B cell (primary cell): Measurements from ENCODE around the gene RRP1. TPM values are rescaled to one million over a fixed set of nuclear protein-coding genes. Genes with fewer than 3 reads are reported as not detected.
A peak's percentile ranks its signal among the peaks of the same experiment; 100 is the strongest.

Experiments
- ATAC-seq: fragments of 200-7000 bp; cut with Tn5 transposase; one replicate; pipeline ENCODE4 v1.10.0; 2021; ENCODE audit warnings: low read depth, mild to moderate bottlenecking, moderate number of reproducible peaks, moderate library complexity
- CTCF ChIA-PET: fragments of 350-600 bp; sonication (Branson Sonifier 250); formaldehyde crosslinking; loops from one replicate; lab custom pipeline; 2021; ENCODE audit warnings: antibody characterized with exemption, inconsistent platforms; lab: Charles Lee
- POLR2A ChIA-PET: fragments of 350-600 bp; sonication (Branson Sonifier 250); formaldehyde crosslinking; loops from one replicate; lab custom pipeline; 2021; ENCODE audit warnings: antibody characterized with exemption; lab: Charles Lee
- DNase-seq: peaks from one replicate; pipeline ENCODE4 v3.0.0; 2013
- H2AFZ ChIP-seq: 2 replicates; pipeline ENCODE4 v1.6.1; 2012; ENCODE audit warnings: mild to moderate bottlenecking, low read depth, low read length; ENCODE audit not compliant: insufficient read depth, poor library complexity, severe bottlenecking
- H3K27ac ChIP-seq, 2 donors: 1 replicate in 1 of 2; 2 replicates in 1 of 2; pipeline ENCODE4 v1.5.1; 2012 to 2013; ENCODE audit warnings: low read length in 2 of 2, mild to moderate bottlenecking in 2 of 2, moderate library complexity in 1 of 2
- H3K27me3 ChIP-seq, 4 experiments: fragments of 200-600 bp in 1 of 4; sonication (generic) in 1 of 4; replicated peaks in 1 of 4; 1 replicate in 2 of 4; 2 replicates in 2 of 4; pipeline versions ENCODE4 v1.6.1 to v1.7.0; 2013 to 2016; ENCODE audit warnings: low read length in 3 of 4, mild to moderate bottlenecking in 2 of 4, mixed read lengths in 1 of 4, moderate library complexity in 1 of 4; ENCODE audit not compliant: insufficient read depth in 4 of 4, control insufficient read depth in 3 of 4; ENCODE audit errors: control extremely low read depth in 1 of 4
- H3K36me3 ChIP-seq, 2 experiments: replicated peaks in 1 of 2; 1 replicate in 1 of 2; 2 replicates in 1 of 2; pipeline versions ENCODE4 v1.6.1 to v1.7.1; 2013; ENCODE audit warnings: low read length in 1 of 2; ENCODE audit not compliant: insufficient read depth in 2 of 2, control insufficient read depth in 1 of 2; ENCODE audit errors: control extremely low read depth in 1 of 2, extremely low read depth in 1 of 2
- H3K4me1 ChIP-seq, 2 donors: fragments of 200-600 bp in 1 of 2; sonication (generic) in 1 of 2; 1 replicate in 1 of 2; 2 replicates in 1 of 2; pipeline versions ENCODE4 v1.5.1 to v1.6.1; 2013 to 2017; ENCODE audit warnings: low read length in 2 of 2; ENCODE audit not compliant: control insufficient read depth in 2 of 2, insufficient read depth in 2 of 2
- H3K4me2 ChIP-seq: replicated peaks from 2 replicates; pipeline ENCODE3; 2012; ENCODE audit warnings: mild to moderate bottlenecking, low read depth, low read length; ENCODE audit not compliant: poor library complexity, severe bottlenecking
- H3K4me3 ChIP-seq, 5 experiments: fragments of 200-600 bp in 1 of 5; sonication (generic) in 1 of 5; 1 replicate in 3 of 5; 2 replicates in 2 of 5; pipeline versions ENCODE4 v1.5.1 to v1.7.0; 2011 to 2016; ENCODE audit warnings: low read length in 4 of 5, mild to moderate bottlenecking in 4 of 5, low read depth in 2 of 5, control low read depth in 1 of 5, moderate library complexity in 1 of 5; ENCODE audit not compliant: insufficient read depth in 1 of 5; ENCODE audit errors: control extremely low read depth in 1 of 5, extremely low read depth in 1 of 5
- H3K79me2 ChIP-seq: fragments of 200-600 bp; sonication (generic); one replicate; pipeline ENCODE4 v1.6.0; 2016; ENCODE audit warnings: low read length; ENCODE audit not compliant: control insufficient read depth, insufficient read depth
- H3K9ac ChIP-seq: fragments of 200-600 bp; sonication (generic); 2 replicates; pipeline ENCODE4 v1.6.1; 2017; ENCODE audit warnings: mild to moderate bottlenecking, low read length, moderate library complexity
- H3K9me3 ChIP-seq, 3 donors: one replicate each; pipeline versions ENCODE4 v1.6.1 to v1.7.1; 2013; ENCODE audit warnings: low read length in 2 of 3; ENCODE audit not compliant: control insufficient read depth in 2 of 3, insufficient read depth in 1 of 3; ENCODE audit errors: control extremely low read depth in 1 of 3
- H4K20me1 ChIP-seq: 2 replicates; pipeline ENCODE4 v1.6.0; 2012; ENCODE audit warnings: mild to moderate bottlenecking, low read length; ENCODE audit not compliant: insufficient read depth, control insufficient read depth, poor library complexity, severe bottlenecking
- H3K27ac Mint-ChIP-seq: one replicate; pipeline ENCODE4 v1.8.0; 2021; ENCODE audit warnings: mixed read lengths
- H3K27me3 Mint-ChIP-seq: one replicate; pipeline ENCODE4 v1.8.0; 2021; ENCODE audit warnings: mixed read lengths
- H3K4me1 Mint-ChIP-seq: one replicate; pipeline ENCODE4 v1.8.0; 2021; ENCODE audit warnings: mixed read lengths
- H3K4me3 Mint-ChIP-seq: one replicate; pipeline ENCODE4 v1.8.0; 2021; ENCODE audit warnings: mixed read lengths
- H3K9me3 Mint-ChIP-seq: one replicate; pipeline ENCODE4 v1.8.0; 2022; ENCODE audit warnings: mixed read lengths; ENCODE audit not compliant: insufficient read depth
- CTCF ChIP-seq: fragments of 200-600 bp; IDR thresholded peaks from one replicate; pipeline ENCODE4 v1.8.0; 2022; ENCODE audit warnings: antibody characterized with exemption, mild to moderate bottlenecking
- EZH2 ChIP-seq: IDR thresholded peaks from 2 replicates; pipeline ENCODE4 v1.6.1; 2012; ENCODE audit warnings: borderline replicate concordance, low read depth, mild to moderate bottlenecking, moderate library complexity, low read length; ENCODE audit not compliant: insufficient read depth, poor library complexity, severe bottlenecking
- WGBS: methylation state at CpG from one replicate; pipeline ENCODE4 v1.1.5; 2013; ENCODE audit warnings: missing lambda C conversion rate; ENCODE audit not compliant: insufficient coverage; 5-methylcytosine and 5-hydroxymethylcytosine counted together
- intact Hi-C: fragments of 100-400 bp; cut with micrococcal nuclease; formaldehyde crosslinking; loops from one replicate; pipeline ENCODE4 v1.10.0; 2022
- polyA plus RNA-seq: library from polyadenylated mRNA; depleted of rRNA; stranded (reverse); fragments of >200 nt; gene quantifications from 2 replicates; pipeline ENCODE4 v1.2.3, GENCODE V29; 2012
- total RNA-seq, 2 donors: library from RNA; stranded (reverse); fragments of 120-200 nt in 1 of 2; gene quantifications; 1 replicate in 1 of 2; 2 replicates in 1 of 2; pipeline versions ENCODE4 v1.2.3 to v1.2.4, GENCODE V29; 2013 to 2022

The RRP1 gene
- total and polyA plus RNA-seq, 2 donors (not counting 1 experiment from before 2014, with no cell fraction given), result 9.6 to 27.8 TPM

DNA sequence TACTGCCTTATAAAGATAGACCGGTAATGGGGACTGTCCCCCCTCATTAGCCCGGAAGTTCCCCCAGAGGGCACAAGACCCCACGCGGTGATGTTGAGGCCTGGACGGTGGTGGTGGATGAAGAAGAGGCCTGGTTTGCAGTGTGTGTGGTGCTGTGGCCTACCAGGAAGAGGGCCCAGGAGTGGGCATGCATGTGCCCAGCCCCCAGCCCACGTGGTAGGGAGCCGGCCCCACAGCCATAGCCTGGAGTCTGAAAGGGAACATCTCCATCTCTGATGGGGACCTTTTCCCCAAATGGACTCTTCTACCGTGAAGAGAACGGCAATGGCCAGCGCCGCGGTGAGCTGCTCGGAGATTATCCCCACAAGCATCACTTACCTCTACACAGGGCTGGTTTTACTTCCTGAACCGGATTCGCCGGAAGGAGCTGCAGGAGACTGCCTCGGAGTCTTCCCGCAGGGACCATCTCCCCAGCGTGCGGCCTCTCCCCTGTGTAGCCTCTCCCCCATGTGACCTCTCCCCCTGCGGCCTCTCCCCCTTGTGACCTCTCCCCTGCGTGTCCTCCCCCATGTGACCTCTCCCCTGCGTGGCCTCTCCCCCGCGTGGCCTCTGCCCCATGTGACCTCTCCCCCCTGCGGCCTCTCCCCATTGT, 20.6 kb downstream of the RRP1 start:
- POLR2A ChIA-PET, result no interaction called here
- TF ChIP-seq EZH2 (no peak), CTCF (no peak)
- peaks cover 7% of the 10 kb centered on the region for H3K27me3 Mint-ChIP-seq

More for the DNA sequence above, 20.6 kb downstream of the RRP1 start:
- 88% methylated on average over 23 of the region's 26 CpGs for WGBS
- peaks cover 27% of the 10 kb centered on the region for H3K79me2 ChIP-seq
- no peak overlapping the region for H3K4me3 ChIP-seq
- CTCF ChIA-PET, result interaction anchor here (1.0 to 3.8 kb wide), 12 partner anchors 14 to 670 kb away, joined by 3 to 46 read pairs (median 4); no protein-coding TSS in a partner anchor
- peaks cover 0 to 6% (median 0%) of the 10 kb centered on the region in 3 donors for H3K9me3 ChIP-seq
- H3K27ac ChIP-seq, result no peak overlapping the region
- peak; percentile 25 for DNase-seq
- H3K4me3 Mint-ChIP-seq, result no peak overlapping the region
- H3K9ac ChIP-seq, result no peak overlapping the region
- H3K27me3 ChIP-seq, result peaks cover 0 to 25% (median 5%) of the 10 kb centered on the region in 4 experiments
- H3K4me1 ChIP-seq, result peaks cover 26 to 40% of the 10 kb centered on the region in 2 donors
- peaks cover 51% of the 10 kb centered on the region for H4K20me1 ChIP-seq
- no peak overlapping the region for H3K4me2 ChIP-seq
- no peak overlapping the region for H3K27ac Mint-ChIP-seq
- H3K36me3 ChIP-seq, result no peaks in the 10 kb centered on the region
- ATAC-seq, result no peak
- no peaks in the 10 kb centered on the region for H3K9me3 Mint-ChIP-seq
- H2AFZ ChIP-seq, result no peak overlapping the region
- H3K4me1 Mint-ChIP-seq, result peaks cover 34% of the 10 kb centered on the region
- intact Hi-C loops, result loop anchor here (1.0 to 10.0 kb wide), 3 partner anchors 55 to 675 kb away; partner anchors contain the start of gene AGPAT3
